Activated CD8-positive, alpha-beta memory T cell treated with anti-CD3 and anti-CD28 coated beads, Interleukin-2, amount 50 U/mL, for 1 hour (primary cell): ENCODE data around the gene POLR3B.
"Not testable (repeated sequence)": the region's sequence is repeated elsewhere in the genome, so short reads cannot be mapped to it uniquely, and the experiment has no call there.

Experiments used
- DNase-seq: peaks from one replicate; pipeline ENCODE4 v3.0.0-alpha.2; 2020; ENCODE audit errors: extremely low read depth

POLR3B gene

GRCh38 chr12:106357549-106358395 lies at the start of gene POLR3B:
Gene POLR3B (plus strand): TSS chr12:106357748. CDS start chr12:106357880, 132 bp downstream.
- DNase-seq, result peak; percentile 96

- DNase-seq, result no peak
Observed at GRCh38 chr12:106308121-106308520, 49.4 kb upstream of the POLR3B start.

- no peak for DNase-seq
Observed at GRCh38 chr12:106308611-106309010, 48.9 kb upstream of the POLR3B start.

- DNase-seq, result no peak
Observed at GRCh38 chr12:106309671-106310505, 47.7 kb upstream of the POLR3B start.

- DNase-seq, result no peak
Observed at GRCh38 chr12:106310687-106311086, 46.9 kb upstream of the POLR3B start.

- no peak for DNase-seq
Observed at GRCh38 chr12:106311139-106311538, 46.4 kb upstream of the POLR3B start.

- DNase-seq, result not testable (repeated sequence)
Observed at GRCh38 chr12:106313413-106313812, 44.1 kb upstream of the POLR3B start.

- DNase-seq, result no peak
Observed at GRCh38 chr12:106315523-106315922, 42.0 kb upstream of the POLR3B start.

GRCh38 chr12:106317406-106318082 lies 40.0 kb upstream of the POLR3B start:
- no peak for DNase-seq

GRCh38 chr12:106321139-106321850 lies 36.3 kb upstream of the POLR3B start:
- no peak for DNase-seq

GRCh38 chr12:106323537-106323936 lies 34.0 kb upstream of the POLR3B start:
- no peak for DNase-seq

- no peak for DNase-seq
Observed at GRCh38 chr12:106327309-106327869, 30.2 kb upstream of the POLR3B start.

GRCh38 chr12:106328735-106329134 lies 28.8 kb upstream of the POLR3B start:
- DNase-seq, result no peak

GRCh38 chr12:106329231-106329982 lies 28.1 kb upstream of the POLR3B start:
- no peak for DNase-seq

GRCh38 chr12:106331599-106331998 lies 25.9 kb upstream of the POLR3B start:
- no peak for DNase-seq

GRCh38 chr12:106332536-106332935 lies 25.0 kb upstream of the POLR3B start:
- DNase-seq, result no peak

GRCh38 chr12:106333010-106333409 lies 24.5 kb upstream of the POLR3B start:
- DNase-seq, result no peak

- DNase-seq, result no peak
Observed at GRCh38 chr12:106333756-106334155, 23.8 kb upstream of the POLR3B start.

- DNase-seq, result no peak
Observed at GRCh38 chr12:106341086-106341877, 16.3 kb upstream of the POLR3B start.
